Measurements from ENCODE around the gene LGALS3BP.

GRCh38 chr17:78946131-78946530 lies 33.6 kb downstream of the LGALS3BP start:
- TF ChIP-seq ATF3 (CRISPR knock-in tag; IDR thresholded peaks at IDR 0.05) (no peak), TAF1 (CRISPR knock-in tag; IDR thresholded peaks at IDR 0.05) (no peak), DNMT3B (CRISPR knock-in tag; conservative IDR thresholded peaks at IDR 0.05) (no peak), ZNF567 (CRISPR knock-in tag; IDR thresholded peaks at IDR 0.05; ENCODE audit: borderline replicate concordance) (no peak), JARID2 (CRISPR knock-in tag; IDR thresholded peaks at IDR 0.05; ENCODE audit: insufficient replicate concordance) (no peak), ZNF788 (CRISPR knock-in tag; IDR thresholded peaks at IDR 0.05; ENCODE audit: borderline replicate concordance) (no peak), IRF2 (CRISPR knock-in tag; IDR thresholded peaks at IDR 0.05) (no peak), CTCF (CRISPR knock-in tag; IDR thresholded peaks at IDR 0.05) (no peak), SRF (IDR thresholded peaks at IDR 0.05; ENCODE audit: low read depth, low read length) (no peak)

Measured in HepG2 (cell line).